ENCODE measurements around the gene ESR2. TPM values are rescaled to one million over a fixed set of nuclear protein-coding genes. Genes with fewer than 3 reads are reported as not detected.

ESR2 gene
- total and polyA plus RNA-seq, 4 donors = 0.01 to 0.28 (median 0.09) TPM

DNA sequence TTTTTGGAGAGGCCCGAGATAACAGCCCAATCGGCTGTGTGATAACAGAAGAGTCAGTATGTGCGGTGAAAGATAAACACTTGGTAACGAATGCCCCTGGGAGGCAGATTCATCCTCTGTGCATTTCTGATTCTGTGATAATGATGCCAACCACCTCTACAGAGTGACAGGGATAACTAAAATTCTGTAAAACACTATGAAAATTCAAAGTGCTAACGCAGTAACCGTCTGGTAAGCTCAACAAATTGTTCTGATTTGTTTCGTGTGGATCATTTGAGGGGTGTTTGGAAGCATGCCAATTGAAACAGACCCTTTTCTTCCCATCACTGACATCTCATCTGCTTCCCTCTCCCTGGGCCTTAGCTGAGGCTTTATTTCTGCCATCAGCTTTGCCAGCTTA lies 76.3 kb downstream of the ESR2 start:
- Histone ChIP-seq H3K36me3 (ENCODE audit: control insufficient read depth in 4 of 4, insufficient read depth in 3 of 4, low read depth in 1 of 4, low read length in 3 of 4) (peaks cover 14 to 96% (median 86%) of the 10 kb centered on the region in 4 donors), H3K4me3 (ENCODE audit: low read depth in 1 of 3, low read length in 3 of 3) (no peak overlapping the region), H3K9me3 (ENCODE audit: control insufficient read depth in 4 of 4, low read length in 3 of 4) (no peaks in the 10 kb centered on the region), H3K4me1 (ENCODE audit: control insufficient read depth in 4 of 4, insufficient read depth in 4 of 4, low read length in 3 of 4) (no peaks in the 10 kb centered on the region), H3K27ac (ENCODE audit: low read depth in 1 of 2, low read length in 2 of 2) (no peak overlapping the region), H3K27me3 (ENCODE audit: control insufficient read depth in 4 of 4, insufficient read depth in 4 of 4, low read length in 3 of 4) (no peaks in the 10 kb centered on the region), H3K9ac (ENCODE audit: low read depth in 1 of 2, low read length in 2 of 2) (no peak overlapping the region)
- TF ChIP-seq FOXA1 (IDR thresholded peaks at IDR 0.05) = no peak
- TF ChIP-seq HNF4G (IDR thresholded peaks at IDR 0.05) = no peak
- TF ChIP-seq JUND (IDR thresholded peaks at IDR 0.05) = no peak
- no peak for TF ChIP-seq FOXA2 (IDR thresholded peaks at IDR 0.05)
- TF ChIP-seq, protein P1, sequence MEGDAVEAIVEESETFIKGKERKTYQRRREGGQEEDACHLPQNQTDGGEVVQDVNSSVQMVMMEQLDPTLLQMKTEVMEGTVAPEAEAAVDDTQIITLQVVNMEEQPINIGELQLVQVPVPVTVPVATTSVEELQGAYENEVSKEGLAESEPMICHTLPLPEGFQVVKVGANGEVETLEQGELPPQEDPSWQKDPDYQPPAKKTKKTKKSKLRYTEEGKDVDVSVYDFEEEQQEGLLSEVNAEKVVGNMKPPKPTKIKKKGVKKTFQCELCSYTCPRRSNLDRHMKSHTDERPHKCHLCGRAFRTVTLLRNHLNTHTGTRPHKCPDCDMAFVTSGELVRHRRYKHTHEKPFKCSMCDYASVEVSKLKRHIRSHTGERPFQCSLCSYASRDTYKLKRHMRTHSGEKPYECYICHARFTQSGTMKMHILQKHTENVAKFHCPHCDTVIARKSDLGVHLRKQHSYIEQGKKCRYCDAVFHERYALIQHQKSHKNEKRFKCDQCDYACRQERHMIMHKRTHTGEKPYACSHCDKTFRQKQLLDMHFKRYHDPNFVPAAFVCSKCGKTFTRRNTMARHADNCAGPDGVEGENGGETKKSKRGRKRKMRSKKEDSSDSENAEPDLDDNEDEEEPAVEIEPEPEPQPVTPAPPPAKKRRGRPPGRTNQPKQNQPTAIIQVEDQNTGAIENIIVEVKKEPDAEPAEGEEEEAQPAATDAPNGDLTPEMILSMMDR (IDR thresholded peaks at IDR 0.05; ENCODE audit: low read depth, low read length, missing input control) = no peak
- no peak for TF ChIP-seq MAX (IDR thresholded peaks at IDR 0.05)
- TF ChIP-seq YY1 (IDR thresholded peaks at IDR 0.05) = no peak
- TF ChIP-seq TAF1 (conservative IDR thresholded peaks at IDR 0.05) = no peak
- TF ChIP-seq, protein P2, sequence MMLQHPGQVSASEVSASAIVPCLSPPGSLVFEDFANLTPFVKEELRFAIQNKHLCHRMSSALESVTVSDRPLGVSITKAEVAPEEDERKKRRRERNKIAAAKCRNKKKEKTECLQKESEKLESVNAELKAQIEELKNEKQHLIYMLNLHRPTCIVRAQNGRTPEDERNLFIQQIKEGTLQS (IDR thresholded peaks at IDR 0.05) = no peak
- TF ChIP-seq, protein P3, sequence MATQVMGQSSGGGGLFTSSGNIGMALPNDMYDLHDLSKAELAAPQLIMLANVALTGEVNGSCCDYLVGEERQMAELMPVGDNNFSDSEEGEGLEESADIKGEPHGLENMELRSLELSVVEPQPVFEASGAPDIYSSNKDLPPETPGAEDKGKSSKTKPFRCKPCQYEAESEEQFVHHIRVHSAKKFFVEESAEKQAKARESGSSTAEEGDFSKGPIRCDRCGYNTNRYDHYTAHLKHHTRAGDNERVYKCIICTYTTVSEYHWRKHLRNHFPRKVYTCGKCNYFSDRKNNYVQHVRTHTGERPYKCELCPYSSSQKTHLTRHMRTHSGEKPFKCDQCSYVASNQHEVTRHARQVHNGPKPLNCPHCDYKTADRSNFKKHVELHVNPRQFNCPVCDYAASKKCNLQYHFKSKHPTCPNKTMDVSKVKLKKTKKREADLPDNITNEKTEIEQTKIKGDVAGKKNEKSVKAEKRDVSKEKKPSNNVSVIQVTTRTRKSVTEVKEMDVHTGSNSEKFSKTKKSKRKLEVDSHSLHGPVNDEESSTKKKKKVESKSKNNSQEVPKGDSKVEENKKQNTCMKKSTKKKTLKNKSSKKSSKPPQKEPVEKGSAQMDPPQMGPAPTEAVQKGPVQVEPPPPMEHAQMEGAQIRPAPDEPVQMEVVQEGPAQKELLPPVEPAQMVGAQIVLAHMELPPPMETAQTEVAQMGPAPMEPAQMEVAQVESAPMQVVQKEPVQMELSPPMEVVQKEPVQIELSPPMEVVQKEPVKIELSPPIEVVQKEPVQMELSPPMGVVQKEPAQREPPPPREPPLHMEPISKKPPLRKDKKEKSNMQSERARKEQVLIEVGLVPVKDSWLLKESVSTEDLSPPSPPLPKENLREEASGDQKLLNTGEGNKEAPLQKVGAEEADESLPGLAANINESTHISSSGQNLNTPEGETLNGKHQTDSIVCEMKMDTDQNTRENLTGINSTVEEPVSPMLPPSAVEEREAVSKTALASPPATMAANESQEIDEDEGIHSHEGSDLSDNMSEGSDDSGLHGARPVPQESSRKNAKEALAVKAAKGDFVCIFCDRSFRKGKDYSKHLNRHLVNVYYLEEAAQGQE (IDR thresholded peaks at IDR 0.05) = no peak
- no peak for TF ChIP-seq SP1 (IDR thresholded peaks at IDR 0.05)
- no peak for TF ChIP-seq NR2F2 (IDR thresholded peaks at IDR 0.05)
- no peak for TF ChIP-seq RXRA (IDR thresholded peaks at IDR 0.05)
- TF ChIP-seq RAD21 (IDR thresholded peaks at IDR 0.05) = no peak
- no peak for TF ChIP-seq EGR1 (IDR thresholded peaks at IDR 0.05; ENCODE audit: low read depth in 2 of 2)
- TF ChIP-seq, protein P4, sequence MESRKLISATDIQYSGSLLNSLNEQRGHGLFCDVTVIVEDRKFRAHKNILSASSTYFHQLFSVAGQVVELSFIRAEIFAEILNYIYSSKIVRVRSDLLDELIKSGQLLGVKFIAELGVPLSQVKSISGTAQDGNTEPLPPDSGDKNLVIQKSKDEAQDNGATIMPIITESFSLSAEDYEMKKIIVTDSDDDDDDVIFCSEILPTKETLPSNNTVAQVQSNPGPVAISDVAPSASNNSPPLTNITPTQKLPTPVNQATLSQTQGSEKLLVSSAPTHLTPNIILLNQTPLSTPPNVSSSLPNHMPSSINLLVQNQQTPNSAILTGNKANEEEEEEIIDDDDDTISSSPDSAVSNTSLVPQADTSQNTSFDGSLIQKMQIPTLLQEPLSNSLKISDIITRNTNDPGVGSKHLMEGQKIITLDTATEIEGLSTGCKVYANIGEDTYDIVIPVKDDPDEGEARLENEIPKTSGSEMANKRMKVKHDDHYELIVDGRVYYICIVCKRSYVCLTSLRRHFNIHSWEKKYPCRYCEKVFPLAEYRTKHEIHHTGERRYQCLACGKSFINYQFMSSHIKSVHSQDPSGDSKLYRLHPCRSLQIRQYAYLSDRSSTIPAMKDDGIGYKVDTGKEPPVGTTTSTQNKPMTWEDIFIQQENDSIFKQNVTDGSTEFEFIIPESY (IDR thresholded peaks at IDR 0.05) = no peak
- WGBS = 86% methylated on average over 7 of the region's 7 CpGs
- no peak for DNase-seq (ENCODE audit: low spot score)

DNA sequence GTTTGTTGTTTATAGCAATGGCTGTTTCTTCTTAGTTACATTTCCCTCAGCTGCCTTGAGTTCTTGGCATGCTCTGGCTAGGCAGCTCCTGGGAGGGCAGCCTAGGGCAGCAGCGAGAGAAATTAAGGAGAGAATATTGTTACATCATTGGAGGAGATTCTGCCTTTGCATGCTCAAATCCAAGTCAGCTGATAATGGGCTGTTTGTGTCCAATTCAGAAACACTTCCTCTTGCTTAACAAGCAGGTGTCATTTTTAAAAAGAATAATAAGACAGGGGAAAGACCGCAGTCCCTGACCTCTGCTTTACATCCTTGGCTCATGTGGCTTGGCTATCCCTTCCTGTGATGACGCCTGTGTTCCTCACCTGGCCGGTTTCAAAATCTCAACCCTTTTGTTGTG lies 76.9 kb downstream of the ESR2 start:
- no peak overlapping the region for H3K4me3 ChIP-seq (ENCODE audit: low read depth in 1 of 3, low read length in 3 of 3)
- H3K9ac ChIP-seq (ENCODE audit: low read depth in 1 of 2, low read length in 2 of 2) = no peak overlapping the region
- H3K27me3 ChIP-seq (ENCODE audit: control insufficient read depth in 4 of 4, insufficient read depth in 4 of 4, low read length in 3 of 4) = no peaks in the 10 kb centered on the region
- H3K9me3 ChIP-seq (ENCODE audit: control insufficient read depth in 4 of 4, low read length in 3 of 4) = no peaks in the 10 kb centered on the region
- H3K36me3 ChIP-seq (ENCODE audit: control insufficient read depth in 4 of 4, insufficient read depth in 3 of 4, low read depth in 1 of 4, low read length in 3 of 4) = peaks cover 12 to 97% (median 88%) of the 10 kb centered on the region in 4 donors
- no peak for TF ChIP-seq JUND (IDR thresholded peaks at IDR 0.05)
- TF ChIP-seq EGR1 (IDR thresholded peaks at IDR 0.05; ENCODE audit: low read depth in 2 of 2) = no peak
- TF ChIP-seq, protein P1 (IDR thresholded peaks at IDR 0.05; ENCODE audit: low read depth, low read length, missing input control) = no peak
- TF ChIP-seq TAF1 (conservative IDR thresholded peaks at IDR 0.05) = no peak
- no peak for TF ChIP-seq MAX (IDR thresholded peaks at IDR 0.05)
- no peak for TF ChIP-seq HNF4A (conservative IDR thresholded peaks at IDR 0.05)
- TF ChIP-seq, protein P4 (IDR thresholded peaks at IDR 0.05) = no peak
- no peak for TF ChIP-seq RAD21 (IDR thresholded peaks at IDR 0.05)
- no peak for TF ChIP-seq FOXA1 (IDR thresholded peaks at IDR 0.05)
- TF ChIP-seq, protein P2 (IDR thresholded peaks at IDR 0.05) = no peak
- TF ChIP-seq FOXA2 (IDR thresholded peaks at IDR 0.05) = no peak
- no peak overlapping the region for H3K27ac ChIP-seq (ENCODE audit: low read depth in 1 of 2, low read length in 2 of 2)
- no peak for DNase-seq (ENCODE audit: low spot score)
- WGBS = 84% methylated on average over 4 of the region's 4 CpGs
- no peaks in the 10 kb centered on the region for H3K4me1 ChIP-seq (ENCODE audit: control insufficient read depth in 4 of 4, insufficient read depth in 4 of 4, low read length in 3 of 4)

All from liver (tissue), 9 donors.